GM23248 (cell line): ENCODE data around the gene AKAP7.

Experiments used
- EZH2 ChIP-seq: fragments of 200-600 bp; sonication (generic); IDR thresholded peaks from 2 replicates; pipeline ENCODE4 v1.6.1; 2018; ENCODE audit warnings: antibody characterized with exemption, mild to moderate bottlenecking; ENCODE audit not compliant: insufficient read depth, poor library complexity, severe bottlenecking
- EZH2phosphoT487 ChIP-seq: fragments of 200-600 bp; sonication (generic); IDR thresholded peaks from 2 replicates; pipeline ENCODE4 v1.6.1; 2018; ENCODE audit warnings: antibody characterized with exemption, moderate library complexity, mild to moderate bottlenecking, low read depth; ENCODE audit not compliant: insufficient read depth

- TF ChIP-seq EZH2 (no peak), EZH2phosphoT487 (no peak)
Observed at GRCh38 chr6:131231103-131231502, 95.8 kb downstream of the AKAP7 start.
